ENCODE results near the gene RNF141.

RNF141 gene

GRCh38 chr11:10540915-10541560 is at the start of gene RNF141:
RNF141 (minus strand) TSS chr11:10541187; CDS start chr11:10534158, 7,029 bp downstream.
- peak; percentile 90 to 98 for DNase-seq

- DNase-seq, result no peak
Observed at GRCh38 chr11:10590218-10590915, 49.4 kb upstream of the RNF141 start.

GRCh38 chr11:10588904-10589303 is 47.9 kb upstream of the RNF141 start:
- DNase-seq, result no peak

- DNase-seq, result no peak
Observed at GRCh38 chr11:10587995-10588394, 47.0 kb upstream of the RNF141 start.

- DNase-seq, result no peak
Observed at GRCh38 chr11:10587388-10587787, 46.4 kb upstream of the RNF141 start.

- DNase-seq, result no peak
Observed at GRCh38 chr11:10584071-10584501, 43.1 kb upstream of the RNF141 start.

- DNase-seq, result no peak
Observed at GRCh38 chr11:10581481-10582019, 40.6 kb upstream of the RNF141 start.

- DNase-seq, result no peak
Observed at GRCh38 chr11:10580623-10581022, 39.6 kb upstream of the RNF141 start.

GRCh38 chr11:10579700-10580099 is 38.7 kb upstream of the RNF141 start:
- DNase-seq, result no peak

GRCh38 chr11:10576035-10576398 is 35.0 kb upstream of the RNF141 start:
- DNase-seq, result no peak

- no peak for DNase-seq
Observed at GRCh38 chr11:10575346-10576034, 34.5 kb upstream of the RNF141 start.

- DNase-seq, result no peak
Observed at GRCh38 chr11:10573556-10573955, 32.6 kb upstream of the RNF141 start.

GRCh38 chr11:10573028-10573427 is 32.0 kb upstream of the RNF141 start:
- DNase-seq, result no peak

- DNase-seq, result no peak
Observed at GRCh38 chr11:10572533-10572932, 31.5 kb upstream of the RNF141 start.

GRCh38 chr11:10568486-10568941 is 27.5 kb upstream of the RNF141 start, which contains the start of gene LYVE1:
LYVE1 (minus strand) TSS chr11:10568665; CDS start chr11:10568532, 133 bp downstream.
- no peak for DNase-seq

GRCh38 chr11:10567446-10567845 is 26.5 kb upstream of the RNF141 start:
- DNase-seq, result no peak

- DNase-seq, result no peak
Observed at GRCh38 chr11:10566257-10566957, 25.4 kb upstream of the RNF141 start.

GRCh38 chr11:10565493-10565892 is 24.5 kb upstream of the RNF141 start:
- DNase-seq, result no peak

- DNase-seq, result no peak
Observed at GRCh38 chr11:10564696-10565318, 23.8 kb upstream of the RNF141 start.

GRCh38 chr11:10564030-10564429 is 23.0 kb upstream of the RNF141 start:
- no peak for DNase-seq

- no peak for DNase-seq
Observed at GRCh38 chr11:10561947-10562346, 21.0 kb upstream of the RNF141 start.

- DNase-seq, result no peak
Observed at GRCh38 chr11:10561043-10561818, 20.2 kb upstream of the RNF141 start.

All from stimulated activated CD4-positive, alpha-beta T cell treated with anti-CD3 and anti-CD28 coated beads, Interleukin-4, amount 100 ng/mL, for 4 hours (primary cell).